ENCODE measurements around the gene PPIF.

DNA sequence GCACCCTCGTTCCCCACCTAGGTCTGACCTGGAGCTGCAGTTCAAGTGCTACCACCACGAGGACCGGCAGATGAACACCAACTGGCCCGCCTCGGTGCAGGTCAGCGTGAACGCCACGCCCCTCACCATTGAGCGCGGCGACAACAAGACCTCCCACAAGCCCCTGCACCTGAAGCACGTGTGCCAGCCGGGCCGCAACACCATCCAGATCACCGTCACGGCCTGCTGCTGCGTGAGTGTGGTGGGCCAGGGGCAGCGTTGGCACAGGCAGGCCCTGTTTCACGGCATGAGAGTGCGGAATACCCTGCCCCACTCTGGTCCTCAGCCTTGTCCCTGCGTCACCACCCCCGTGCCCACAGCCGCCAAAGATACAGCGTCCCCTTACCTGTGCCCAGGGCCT is 46.6 kb upstream of the PPIF start:
- no peak for TF ChIP-seq GATA2 (IDR thresholded peaks at IDR 0.05; ENCODE audit: low read depth, low read length)
- TF ChIP-seq GATA3 (IDR thresholded peaks at IDR 0.05; ENCODE audit: low read depth, low read length) = no peak
